Embryonic facial prominence (tissue), 1 donor: ENCODE measurements around the gene POLR3A.
"Not testable (repeated sequence)": the region's sequence is repeated elsewhere in the genome, so short reads cannot be mapped to it uniquely, and the experiment has no call there.

Source experiments
- DNase-seq: peaks from one replicate; pipeline ENCODE4 v3.0.0-alpha.2; 2016; ENCODE audit errors: extremely low spot score

The POLR3A gene

DNA sequence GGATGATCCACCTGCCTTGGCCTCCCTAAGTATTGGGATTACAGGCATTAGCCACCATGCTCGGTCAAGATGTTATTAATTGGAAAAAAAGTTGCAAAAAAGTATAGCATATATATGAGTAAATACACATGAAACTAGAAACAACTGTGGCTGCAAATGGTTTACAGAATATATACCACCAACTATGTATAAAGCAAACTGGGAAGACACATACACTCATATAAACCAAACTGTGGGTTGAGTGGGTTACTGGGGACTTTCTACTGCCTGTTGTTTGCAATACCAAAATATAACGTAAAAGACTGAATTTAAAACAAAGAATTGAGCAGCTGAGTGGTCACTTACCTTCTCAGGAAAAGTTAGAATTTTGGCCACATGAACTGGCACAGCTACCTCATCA, 8.1 kb downstream of the POLR3A start:
- no peak for DNase-seq

DNA sequence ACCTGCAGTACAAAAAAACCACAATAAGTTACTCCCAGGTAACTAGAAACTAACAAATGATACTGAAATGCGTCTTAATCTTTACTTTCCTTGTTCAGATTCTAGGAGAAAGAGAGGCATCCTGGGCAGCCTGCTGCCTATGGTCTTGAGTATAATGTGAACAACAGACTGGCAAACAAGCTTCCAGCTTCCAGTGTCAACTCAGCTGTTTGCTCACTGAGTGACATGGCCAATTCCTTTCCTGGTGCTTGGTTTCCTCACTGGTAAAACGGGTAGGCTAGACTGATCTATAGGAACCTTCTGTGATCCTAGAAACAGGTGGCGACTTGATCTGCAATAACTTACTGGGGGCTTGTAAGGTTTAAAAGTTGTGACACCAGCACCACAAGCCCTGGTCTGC, 10.1 kb downstream of the POLR3A start:
- no peak for DNase-seq

DNA sequence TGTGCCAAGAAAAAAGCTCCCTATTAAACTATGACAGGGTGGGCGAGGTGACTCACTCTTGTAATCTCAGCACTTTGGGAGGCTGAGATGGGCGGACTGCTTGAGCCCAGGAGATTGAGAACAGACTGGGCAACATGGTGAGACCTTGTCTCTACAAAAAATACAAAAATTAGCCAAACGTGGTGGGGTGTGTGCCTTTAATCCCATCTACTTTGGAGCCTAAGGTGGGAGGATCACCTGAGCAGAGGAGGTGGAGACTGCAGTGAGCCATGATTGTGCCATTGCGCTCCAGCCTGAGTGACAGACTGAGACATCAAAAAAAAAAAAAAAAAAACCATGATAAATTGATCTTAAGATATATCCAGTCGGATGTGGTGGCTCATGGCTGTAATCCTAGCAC, 11.5 kb downstream of the POLR3A start:
- no peak for DNase-seq

DNA sequence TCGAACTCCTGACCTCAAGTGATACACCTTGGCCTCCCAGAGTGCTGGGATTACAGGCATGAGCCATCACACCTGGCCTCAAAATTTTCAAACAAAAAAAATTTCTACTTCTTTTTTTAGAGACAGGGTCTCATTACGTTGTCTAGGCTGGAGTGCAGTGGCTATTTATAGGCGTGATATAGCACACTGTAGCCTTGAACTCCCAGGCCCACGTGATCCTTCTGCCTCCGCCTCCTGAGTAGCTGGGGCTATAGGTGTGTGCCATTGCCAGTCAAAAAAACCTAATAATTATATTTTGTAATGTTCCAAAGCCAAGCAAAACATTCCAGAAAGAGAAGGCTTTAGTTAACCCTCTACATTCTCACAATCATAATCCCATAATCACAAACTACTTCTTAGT, 13.8 kb downstream of the POLR3A start:
- no peak for DNase-seq

DNA sequence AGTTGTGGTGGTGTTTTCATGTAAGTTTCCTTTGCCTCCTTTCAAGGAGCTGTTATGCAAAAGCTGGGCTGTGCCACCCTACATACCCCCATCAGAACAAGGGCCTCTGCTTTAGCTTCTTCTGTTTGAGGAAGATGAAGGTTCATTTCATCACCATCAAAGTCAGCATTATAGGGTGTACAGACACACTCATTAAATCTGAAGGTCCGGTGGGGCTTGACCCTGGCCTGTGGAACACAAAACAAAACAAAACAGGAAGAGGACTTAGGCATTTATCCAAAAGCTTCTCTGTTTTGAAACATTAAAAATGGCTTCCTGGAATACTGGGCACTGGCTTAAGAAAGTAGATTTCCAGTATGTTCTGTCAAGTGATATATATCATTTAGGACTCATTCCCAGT, 15.8 kb downstream of the POLR3A start:
- DNase-seq: no peak

DNA sequence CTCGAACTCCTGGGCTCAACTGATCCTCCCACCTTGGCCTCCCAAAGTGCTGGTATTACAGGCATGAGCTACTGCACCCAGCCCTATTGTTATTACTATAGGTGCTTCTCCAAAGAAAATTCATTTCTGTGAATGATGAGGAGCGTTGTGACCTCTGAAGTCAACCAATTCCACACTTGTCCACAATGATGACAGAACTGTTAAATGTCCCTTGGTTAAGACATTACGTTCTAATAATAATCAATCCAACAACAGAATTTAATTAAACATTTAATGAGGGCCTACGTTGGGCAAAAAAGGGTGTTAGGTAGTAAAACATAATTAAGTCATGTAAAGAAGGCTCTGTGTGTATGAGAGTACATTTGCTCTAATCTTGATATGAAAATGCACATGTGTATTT, 18.2 kb downstream of the POLR3A start:
- DNase-seq: no peak

DNA sequence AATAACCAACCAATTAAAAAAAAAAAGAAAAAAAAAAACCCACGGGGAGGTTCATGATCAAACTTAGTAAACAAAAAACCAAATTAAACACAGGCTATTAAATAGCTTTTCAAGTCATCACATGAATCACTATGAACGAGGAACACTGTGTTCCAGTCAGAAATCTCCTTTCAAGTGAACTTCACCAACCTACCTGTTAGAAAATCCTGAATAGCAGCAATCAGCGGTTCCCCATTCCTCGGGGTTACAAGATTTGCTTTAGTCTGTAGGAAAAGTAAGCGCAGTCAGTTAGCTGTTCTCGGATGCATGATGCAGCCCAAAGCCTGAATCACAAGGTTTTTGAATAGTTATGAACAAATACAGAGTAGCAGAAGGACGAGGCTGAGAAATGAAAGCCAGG, 19.0 kb downstream of the POLR3A start:
- DNase-seq: no peak

DNA sequence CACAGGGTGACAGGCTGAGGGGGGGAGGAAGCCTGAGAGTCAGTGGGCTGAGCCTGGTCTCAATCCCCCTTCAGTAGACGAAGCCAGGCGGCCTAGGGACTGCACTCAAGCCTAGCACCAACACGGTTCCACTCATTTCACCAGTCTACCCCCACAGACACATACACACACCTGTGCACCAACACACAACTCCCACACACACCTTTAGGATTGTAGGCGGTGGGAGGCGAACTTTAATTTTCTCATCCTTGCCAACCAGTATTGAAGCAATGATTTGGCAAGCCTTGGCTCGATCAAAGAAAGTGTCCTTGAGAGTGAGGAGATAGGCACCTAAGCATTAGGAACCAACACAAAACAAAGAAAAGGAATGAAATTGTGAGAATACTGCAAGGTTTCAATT, 19.7 kb downstream of the POLR3A start:
- no peak for DNase-seq

DNA sequence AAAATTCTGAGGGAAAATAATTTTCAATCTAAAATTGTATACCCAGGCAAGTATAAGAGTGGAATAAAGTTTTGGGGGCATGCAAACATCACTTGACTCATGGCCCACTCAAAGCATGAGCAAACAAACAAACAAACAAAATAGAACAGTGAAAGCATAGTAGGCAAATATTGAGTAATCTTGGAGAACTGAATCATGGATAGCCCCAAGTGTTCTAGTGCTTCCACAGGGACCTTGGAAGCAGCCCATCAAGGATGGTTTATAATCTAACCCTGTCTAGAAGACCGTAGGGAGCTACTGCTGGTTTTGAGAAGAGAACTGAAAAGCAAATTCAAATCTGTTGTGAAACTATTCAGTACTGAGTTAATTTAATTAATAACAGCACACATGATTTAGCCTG, 22.1 kb downstream of the POLR3A start:
- no peak for DNase-seq

DNA sequence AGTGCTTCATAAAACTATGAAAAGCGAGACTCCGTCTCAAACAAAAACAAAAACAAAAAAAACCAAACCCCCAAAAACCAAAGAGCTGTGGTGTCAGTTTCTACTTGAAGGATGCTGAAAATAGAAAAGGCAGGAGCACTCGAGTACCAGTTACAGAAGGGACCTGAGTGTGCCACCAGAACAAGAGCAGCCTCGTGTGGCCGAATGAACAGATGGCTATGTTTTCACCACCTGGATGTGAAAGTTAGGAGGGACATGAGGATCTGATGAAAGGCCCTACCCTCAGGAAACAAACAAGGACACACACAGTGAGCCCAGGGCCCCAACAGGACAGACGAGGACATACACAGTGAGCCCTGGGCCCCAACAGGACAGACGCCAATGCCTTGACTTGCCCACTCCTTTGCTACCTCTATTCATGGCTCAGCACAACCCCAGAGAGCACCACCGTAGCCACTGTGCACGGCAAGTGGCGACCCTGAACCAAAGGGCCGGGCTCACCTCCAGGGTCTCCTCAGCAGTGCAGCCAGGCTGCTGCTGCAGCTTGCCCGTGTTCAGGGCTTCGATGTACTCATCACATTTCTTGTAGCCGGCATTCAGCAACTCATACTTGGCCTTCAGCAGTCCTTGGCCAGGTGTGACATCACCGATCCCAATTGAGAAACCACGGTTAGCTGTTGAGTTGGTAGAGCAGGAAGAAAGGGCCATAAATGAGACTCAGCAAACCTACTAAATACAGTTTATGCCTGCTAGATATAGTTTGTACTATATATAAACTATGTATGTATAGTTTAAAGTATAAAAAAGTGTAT, 24.9 kb downstream of the POLR3A start:
- DNase-seq: no peak

DNA sequence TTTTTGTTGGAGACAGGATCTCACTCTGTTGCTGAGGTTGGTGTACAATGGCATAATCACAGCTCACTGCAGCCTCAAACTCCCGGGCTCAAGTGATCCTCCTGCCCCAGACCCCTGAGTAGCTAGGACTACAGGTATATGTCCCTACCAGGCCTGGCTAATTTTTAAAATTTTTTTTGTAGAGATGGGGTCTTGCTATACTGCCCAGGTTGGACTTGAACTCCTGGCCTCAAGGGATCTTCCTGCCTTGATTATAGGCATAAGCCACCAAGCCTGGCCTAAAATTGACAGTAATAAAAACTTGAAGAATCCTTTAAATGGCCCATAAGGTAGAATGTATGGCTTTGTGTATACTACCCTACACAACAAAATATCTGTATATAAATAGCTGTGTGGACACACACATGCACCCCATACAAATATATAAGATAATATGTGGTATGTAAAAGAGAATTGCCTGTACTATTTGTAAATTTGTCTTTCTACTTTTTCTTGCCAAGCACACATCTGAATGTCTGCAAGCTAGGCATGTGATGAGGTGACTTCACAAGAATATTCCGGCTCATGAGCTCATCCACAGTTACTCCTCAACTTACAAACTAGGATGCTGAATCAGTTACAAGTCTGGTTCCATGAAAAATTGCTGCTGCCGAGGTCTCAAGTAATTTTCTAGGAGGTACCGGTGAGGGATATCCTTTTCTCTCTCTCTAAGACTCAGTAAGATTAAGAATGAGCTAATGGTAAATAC, 26.6 kb downstream of the POLR3A start:
- DNase-seq: no peak

DNA sequence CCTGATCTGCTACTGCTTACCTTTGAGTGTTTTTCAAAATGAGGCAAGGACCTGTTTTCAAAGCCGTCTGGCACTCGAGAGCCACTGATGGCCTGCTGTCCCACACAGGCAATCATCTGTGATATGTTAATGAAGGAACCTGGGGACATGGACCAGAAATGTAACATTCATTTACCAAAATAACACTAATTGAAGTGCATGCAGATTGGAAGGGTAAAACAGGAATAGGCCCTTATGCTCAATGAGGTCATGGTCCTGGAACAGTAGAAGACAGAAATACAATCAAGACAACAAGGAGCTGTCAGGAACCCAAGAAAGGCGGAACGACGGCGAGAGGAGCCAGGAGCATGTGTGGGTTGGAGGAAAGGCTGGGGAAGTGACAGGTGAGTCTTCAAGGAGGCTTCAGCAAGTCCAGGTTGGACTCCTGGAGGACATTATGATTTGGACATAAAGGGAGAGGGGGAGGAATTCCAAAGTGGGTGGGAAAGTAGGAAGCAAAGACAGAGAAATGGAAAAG, 28.3 kb downstream of the POLR3A start:
- no peak for DNase-seq

DNA sequence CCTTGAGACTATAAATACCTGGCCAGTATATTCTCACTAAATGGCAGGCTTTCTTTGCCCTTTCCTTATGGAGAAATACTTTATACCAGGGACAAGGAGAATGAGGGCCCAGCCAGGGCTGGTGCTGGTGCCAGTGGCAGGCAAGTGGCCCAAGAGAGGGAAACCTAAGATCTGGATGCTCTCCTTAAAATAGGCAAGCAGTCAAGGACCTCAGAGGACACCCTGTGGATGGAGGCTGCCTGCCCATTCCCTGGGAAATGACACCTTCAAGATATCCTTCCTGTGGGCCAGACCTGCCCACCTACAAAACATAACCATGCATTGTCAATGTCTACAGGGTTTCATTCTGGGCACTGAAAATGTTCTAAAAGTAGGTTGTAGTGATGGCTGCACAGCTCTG, 29.1 kb downstream of the POLR3A start:
- DNase-seq: no peak

DNA sequence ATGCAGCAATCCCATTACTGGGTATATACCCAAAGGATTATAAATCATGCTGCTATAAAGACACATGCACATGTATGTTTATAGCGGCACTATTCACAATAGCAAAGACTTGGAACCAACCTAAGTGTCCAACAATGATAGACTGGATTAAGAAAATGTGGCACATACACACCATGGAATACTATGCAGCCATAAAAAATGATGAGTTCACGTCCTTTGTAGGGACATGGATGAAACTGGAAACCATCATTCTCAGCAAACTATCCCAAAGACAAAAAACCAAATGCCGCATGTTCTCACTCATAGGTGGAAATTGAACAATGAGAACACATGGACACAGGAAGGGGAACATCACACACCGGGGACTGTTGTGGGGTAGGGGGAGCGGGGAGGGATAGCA, 30.5 kb downstream of the POLR3A start:
- not testable (repeated sequence) for DNase-seq

DNA sequence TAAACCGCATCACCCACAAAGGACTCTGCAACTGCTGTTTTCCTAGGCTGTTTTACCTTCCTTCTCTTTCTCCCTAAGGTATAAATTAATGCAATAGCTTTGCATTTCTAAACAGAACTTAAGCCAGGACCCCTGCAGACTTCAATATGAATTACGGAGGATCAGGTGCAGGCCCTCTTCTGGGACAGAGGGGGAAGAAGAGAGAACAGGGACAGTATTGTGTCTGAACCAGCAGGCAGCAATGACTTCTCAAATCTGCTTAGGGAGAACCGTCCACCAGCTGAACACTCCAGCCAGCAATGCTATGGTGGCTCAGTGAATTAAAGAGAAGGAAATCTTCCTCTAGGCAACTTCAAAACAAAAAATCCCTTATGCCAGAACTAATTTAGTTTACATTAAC, 35.7 kb downstream of the POLR3A start:
- DNase-seq: no peak

DNA sequence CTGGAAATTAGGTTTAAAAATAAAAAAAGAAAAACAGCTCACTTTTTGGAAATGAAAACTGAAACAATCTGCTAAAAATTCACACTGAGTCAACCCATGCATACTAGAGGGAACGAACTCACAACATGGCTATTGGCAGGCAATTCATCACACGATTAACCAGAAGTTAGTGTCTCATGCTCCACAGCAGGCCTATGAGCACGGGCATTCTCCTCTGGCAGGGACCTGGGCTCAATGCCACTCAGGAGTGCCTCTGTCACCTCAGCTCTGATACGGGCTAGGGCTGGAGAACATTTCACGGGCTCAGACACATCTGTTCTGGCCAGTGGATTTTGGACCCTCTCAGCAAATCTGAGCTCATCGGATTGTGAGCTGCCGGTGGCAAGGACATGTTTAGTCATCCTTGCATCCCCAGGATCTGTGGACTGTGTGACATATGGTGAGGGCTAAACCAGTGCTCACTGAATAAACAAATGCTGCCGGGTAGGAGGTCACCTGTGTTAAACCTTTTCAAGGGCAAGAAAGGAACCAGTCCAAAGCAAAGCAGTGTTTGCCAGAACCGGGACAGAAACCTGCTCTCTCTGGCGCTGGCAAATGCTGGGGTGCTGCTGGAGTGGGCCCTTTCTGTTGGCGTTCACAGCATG, 40.1 kb downstream of the POLR3A start:
- no peak for DNase-seq

DNA sequence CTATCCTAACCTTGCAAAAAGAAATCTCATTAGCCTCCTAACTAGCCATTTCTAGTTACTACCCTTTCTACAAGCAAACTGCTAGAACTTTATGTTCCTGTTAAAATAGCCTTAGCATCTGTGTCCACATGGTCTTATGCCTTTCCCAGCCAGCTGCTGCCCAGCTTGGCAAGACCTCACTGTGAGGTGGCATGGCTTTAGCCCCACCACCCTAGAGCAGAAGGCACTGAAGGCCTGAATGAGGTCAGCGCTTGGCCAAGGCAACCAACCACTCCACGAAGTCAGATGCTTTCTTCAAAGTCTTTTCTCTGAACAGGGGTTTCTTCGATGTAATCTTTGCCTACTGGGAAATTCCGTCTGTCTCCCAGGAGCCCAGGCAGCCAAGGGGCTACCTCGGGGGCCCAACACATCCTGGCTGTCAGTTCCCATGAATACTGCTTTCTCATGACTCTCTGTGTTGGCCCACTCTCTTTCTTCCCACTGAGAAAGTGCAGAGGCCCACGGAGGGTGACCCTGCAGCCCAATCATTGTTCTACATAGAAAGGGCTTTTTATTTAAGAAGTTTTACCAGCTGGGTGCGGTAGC, 41.6 kb downstream of the POLR3A start:
- DNase-seq: no peak

DNA sequence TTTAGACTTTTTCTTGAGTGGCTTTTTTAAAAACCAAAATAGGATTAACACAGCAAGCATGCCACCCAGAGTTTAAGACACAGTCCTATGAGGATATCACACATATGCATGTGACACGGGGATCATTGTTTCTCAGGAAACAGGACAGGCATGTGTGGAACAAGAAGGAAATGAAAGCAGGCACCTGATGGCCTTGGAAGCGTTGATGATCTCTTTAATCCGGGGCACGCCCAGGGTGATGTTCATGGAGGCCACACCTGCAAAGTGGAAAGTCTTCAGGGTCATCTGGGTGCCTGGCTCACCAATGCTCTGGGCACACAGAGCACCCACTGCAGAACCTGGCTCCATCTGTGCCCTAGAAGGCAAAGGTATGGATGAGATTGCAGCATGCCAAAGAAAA, 44.3 kb downstream of the POLR3A start:
- no peak for DNase-seq

DNA sequence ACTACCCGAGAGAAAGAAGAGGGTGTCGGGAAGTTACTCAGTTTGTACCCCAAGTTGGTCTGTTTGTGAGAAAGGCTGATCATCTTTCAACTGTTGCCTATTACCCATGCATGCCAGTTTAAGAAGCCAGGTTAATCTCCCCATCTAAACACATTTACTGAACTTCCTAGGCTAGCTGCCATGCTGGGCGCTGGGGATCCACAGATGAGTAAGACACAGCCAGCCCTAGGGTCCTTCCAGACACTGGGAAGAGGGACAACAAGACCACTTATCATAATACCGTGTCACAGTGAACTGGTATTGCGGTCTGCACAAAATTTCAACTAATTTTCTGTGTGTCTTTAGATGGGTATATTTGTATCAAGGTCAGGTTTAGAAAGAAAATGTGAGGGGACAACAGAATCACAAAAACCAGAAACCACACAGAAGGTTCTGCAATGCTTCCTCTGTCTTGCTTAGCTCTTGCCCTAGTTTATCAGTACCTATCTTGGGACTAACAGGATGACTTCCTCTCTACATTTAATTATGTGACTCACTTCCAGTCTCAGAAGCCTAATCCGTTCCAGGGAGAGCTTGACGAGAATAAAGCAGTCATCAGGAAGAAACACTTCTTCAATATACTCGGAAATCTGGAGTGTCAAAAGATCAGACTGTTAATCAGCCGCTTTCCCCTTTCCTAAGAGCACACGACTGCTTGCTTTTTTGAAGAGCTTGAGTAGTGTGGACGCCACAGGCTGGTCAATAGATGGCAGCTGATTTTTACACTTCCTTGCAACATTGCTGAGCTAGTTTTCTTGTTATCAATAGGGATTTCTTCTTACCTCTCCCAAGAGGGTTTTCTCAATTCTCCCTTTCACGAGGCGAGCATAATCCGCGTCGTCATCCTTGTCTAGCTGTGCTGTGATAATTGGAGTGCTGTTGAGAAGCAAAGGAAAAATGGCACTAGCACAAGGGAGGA, 45.7 kb downstream of the POLR3A start:
- DNase-seq: no peak

DNA sequence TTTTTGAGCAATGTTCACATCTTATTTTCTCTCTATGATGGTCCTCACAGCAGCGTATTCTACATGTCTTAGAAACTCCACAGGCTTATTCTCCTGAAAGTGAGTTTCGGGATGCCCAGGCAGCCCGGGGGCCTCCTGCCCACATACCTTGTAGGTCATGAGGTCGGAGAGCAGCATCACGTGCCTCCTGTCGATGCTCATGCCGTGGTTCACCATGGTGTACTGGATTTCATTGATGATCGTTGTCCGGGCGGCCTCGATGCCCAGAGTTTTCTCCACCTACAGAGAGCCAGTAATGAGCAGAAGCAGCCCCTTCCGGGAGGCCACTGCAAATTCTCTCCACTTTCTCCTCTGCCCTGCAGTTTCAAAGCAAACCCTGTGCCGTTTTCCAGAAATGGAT, 48.0 kb downstream of the POLR3A start:
- DNase-seq: no peak

DNA sequence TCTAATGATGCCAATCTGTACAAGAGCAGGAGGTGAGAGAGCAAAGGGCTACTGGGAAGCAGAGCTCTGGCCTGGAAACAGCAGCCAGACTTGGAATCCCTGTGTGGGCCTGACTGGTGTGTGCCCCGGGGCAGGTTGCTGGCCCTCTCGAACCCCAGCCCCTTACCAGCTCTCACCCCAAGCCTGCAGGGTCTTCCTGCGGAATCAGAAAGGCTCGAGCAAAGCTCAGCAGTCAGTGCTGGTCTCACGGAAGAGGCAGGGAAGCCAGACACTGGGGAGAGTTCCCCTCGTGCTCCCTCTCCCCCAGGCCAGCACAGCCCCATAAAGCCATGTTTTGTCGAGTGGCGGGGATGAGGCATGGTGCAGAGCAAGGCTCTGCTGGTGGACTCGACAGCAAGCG, 50.1 kb downstream of the POLR3A start:
- no peak for DNase-seq
